GM04503 (cell line): ENCODE data around the gene CBY2.
"Not testable (repeated sequence)": the region's sequence is repeated elsewhere in the genome, so short reads cannot be mapped to it uniquely, and the experiment has no call there.

Experiments used
- DNase-seq: peaks from one replicate; pipeline ENCODE4 v3.0.0-alpha.2; 2012; ENCODE audit warnings: low read depth

The CBY2 gene, protein sequence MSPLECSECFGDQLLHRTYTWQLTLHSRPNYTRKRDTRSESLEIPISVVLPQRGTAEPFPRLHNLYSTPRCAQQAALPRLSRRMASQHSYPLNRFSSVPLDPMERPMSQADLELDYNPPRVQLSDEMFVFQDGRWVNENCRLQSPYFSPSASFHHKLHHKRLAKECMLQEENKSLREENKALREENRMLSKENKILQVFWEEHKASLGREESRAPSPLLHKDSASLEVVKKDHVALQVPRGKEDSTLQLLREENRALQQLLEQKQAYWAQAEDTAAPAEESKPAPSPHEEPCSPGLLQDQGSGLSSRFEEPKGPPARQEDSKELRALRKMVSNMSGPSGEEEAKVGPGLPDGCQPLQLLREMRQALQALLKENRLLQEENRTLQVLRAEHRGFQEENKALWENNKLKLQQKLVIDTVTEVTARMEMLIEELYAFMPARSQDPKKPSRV

GRCh38 chr13:45702088-45702487, at the start of gene CBY2:
Gene CBY2, plus strand, starts transcription at chr13:45702320. Its CDS starts 71 bp downstream, at chr13:45702391.
- DNase-seq, result no peak

- no peak for DNase-seq
Observed at GRCh38 chr13:45654633-45655349, 47.3 kb upstream of the CBY2 start.

DNA sequence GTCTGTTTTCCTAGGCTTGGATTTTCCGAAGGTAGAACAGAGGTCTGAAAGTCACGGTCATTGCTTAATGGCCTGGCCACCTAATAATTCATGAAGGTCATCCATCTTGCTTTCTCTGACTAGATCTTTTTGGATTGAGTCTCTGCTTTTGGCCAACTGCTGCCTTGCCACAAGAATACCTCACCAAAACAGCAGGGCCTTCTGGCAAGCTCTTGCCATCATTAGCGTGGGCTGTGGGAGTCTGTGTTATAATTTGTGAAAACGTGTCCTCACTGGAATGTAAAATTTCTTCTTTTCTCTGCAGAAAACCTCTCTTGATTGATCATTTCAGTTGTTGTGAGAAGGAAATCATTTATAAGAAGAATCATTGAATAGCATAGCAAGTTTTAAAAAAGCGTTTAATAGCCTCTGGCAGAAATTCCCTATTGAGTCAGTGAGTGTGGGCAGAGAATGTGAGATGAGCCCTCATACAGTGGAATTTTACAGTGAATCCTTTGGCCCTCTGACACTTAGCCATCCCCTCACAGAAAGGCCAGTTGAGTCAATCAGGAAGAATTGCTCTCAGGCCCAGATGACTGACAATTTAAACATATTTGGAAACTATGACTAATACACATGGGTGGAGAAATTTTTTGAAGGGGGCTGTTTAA, 43.4 kb upstream of the CBY2 start:
- DNase-seq, result peak; percentile 72

GRCh38 chr13:45659536-45659935, 42.6 kb upstream of the CBY2 start:
- DNase-seq, result no peak

DNA sequence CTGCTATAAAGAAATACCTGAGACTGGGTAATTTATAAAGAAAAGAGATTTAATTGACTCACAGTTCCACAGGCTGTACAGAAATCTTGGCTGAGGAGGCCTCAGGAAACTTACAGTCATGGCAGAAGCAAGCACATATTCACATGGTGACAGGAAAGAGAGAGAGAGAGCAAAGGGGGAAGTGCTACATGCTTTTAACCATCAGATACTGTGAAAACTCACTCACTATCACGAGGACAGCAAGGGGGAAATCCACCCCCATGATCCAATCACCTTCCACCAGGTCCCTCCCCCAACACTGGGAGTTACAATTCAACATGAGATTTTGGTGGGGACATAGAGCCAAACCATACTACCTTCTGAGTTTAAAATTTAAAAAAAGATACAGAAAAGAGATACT, 41.7 kb upstream of the CBY2 start:
- DNase-seq, result not testable (repeated sequence)

DNA sequence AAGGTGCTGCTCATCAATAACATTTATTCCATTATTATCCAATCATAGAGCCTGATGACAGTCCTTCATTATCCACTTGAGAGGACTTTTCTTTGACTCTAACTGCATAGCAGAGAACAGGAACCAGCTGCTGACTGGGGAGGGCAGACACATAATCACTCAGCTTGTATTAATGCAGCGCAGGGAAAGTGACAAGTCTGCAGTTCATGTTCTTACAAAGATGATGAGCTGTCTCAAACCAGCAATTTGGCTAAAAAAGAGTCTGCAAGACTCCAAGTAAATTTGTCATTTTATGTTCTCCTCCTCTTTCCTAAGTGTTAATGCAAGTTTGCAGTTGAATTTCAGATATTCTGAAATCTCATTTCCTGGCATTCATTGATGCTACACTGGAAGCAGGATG, 40.0 kb upstream of the CBY2 start:
- DNase-seq, result no peak

DNA sequence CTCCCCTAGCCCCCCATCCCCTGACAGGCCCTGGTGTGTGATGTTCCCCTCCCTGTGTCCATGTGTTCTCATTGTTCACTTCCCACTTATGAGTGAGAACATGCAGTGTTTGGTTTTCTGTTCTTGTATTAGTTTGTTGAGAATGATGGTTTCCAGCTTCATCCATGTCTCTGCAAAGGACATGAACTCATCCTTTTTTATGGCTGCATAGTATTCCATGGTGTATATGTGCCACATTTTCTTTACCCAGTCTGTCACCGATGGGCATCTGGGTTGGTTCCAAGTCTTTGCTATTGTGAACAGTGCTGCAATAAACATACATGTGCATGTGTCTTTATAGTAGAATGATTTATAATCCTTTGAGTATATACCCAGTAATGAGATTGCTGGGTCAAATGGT, 39.2 kb upstream of the CBY2 start:
- not testable (repeated sequence) for DNase-seq

GRCh38 chr13:45669626-45670025, 32.5 kb upstream of the CBY2 start:
- DNase-seq, result not testable (repeated sequence)

- DNase-seq, result no peak
Observed at GRCh38 chr13:45670189-45670885, 31.8 kb upstream of the CBY2 start.

DNA sequence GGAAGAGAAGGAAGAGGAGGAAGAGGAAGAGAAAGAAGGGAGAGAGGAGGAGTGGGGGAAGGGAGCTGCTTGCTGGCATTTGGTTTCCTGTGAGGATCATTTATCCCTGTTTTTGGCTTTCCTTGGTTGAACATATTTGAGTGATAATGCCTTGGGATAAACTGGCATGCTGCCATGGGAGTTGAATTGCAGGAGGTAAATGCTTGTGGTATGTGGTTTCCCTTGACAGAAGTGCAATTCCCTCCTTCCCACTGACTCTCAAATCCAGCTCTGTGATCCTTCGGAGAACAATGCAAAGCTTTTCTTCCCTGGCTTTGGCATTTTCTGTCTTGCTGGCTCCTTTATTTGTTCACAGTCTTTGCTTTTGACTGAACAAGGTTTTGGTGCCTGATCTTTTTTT, 27.2 kb upstream of the CBY2 start:
- peak; percentile 42 for DNase-seq

DNA sequence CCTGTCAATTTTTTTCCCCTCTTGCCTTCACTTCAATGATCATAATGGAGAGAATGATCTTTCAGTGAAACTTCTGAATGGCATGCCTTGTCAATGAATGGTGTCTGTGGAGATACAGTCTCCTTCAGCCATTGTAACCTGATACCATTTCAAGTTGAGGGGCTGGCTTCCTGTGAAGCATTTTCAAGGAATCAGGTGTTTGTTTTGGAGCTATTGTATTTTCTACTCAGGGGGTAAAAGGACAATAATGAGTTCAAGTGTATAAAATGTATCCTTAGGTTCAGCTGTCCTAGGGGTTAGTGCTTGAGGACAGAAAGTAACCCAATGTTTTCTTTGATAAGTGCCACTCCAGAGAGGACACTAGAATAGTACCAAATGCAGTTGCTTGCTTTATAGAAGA, 23.8 kb upstream of the CBY2 start:
- DNase-seq, result no peak

GRCh38 chr13:45681113-45681512, 21.0 kb upstream of the CBY2 start:
- peak; percentile 73 for DNase-seq

DNA sequence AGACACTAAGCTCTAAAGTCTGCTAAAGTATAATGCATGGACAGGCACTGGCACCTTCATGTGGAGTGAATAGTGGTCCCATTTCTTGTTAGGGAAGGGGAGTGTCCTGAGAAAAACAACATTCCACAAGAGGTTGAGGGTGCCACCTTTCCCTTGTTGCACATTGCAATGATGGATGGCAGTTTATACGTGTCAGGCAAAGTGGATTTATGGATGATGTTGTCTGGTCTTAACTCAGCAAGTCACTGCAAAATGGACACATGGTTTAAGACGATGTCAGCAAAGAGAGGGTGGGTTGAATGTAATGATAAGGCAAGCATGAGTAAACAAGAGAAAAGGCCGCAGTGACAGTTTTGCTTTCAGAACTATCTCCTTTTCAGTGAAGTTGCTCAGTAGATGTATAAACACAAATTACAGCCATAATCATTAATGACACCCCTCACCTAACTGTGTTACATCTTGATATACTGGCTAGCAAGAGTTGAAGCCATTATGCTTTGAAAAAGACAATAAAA, 19.6 kb upstream of the CBY2 start:
- DNase-seq, result no peak

DNA sequence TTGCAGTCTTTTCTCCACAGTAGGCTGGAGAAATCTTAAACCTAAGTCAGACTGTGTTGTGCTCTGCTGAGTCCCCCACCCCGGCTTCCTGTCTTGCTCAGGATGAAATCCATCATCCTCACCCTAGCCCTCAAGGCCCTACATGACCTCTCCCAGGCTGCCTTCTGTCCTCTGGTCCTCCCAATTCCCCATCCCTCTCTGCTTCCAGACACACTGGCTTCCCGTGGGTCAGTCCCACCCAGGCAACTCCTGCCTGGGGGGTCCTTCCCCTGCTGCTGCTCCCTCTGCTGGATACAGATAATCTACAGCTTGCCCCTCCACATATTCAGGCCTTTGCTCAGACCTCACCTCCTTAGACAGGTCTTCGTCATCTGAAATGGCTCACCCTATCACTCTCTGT, 18.4 kb upstream of the CBY2 start:
- no peak for DNase-seq

DNA sequence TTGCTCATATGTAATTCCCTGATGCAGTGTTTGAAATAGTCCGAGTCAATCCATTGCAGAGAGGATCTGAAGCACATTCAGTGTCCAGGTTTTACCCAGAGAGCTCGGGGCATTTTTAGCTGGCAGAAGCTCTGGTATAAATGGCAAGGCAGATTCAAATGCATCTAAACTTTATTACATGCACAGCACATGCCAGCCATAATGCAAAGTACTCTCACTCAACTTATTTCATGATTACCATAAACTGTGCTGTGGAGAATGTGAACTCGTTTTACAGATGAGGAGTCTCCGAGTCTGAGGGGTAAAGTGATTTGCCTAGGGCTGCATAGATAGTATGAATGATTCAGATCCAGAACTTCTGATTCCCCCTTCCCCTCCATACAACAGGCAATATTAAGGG, 13.5 kb upstream of the CBY2 start:
- DNase-seq, result no peak

DNA sequence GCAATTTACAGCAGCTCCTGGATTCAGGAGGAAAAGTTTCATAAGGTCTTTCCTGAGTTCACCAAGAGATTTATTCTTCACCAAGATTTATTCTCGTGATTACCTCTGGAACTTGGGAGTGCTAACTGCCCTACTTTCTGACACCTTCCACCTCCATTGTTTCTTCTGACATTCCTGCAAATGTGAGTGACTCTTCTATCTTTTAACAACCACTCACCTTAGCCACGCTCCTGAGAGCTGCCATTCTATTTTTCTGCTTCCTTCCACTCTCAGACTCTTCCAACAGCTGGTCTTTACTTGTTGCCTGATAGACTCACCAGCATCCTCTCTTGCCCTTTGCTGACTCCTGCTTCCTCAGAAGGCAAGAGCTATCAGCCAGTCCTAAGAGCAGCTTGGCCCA, 11.5 kb upstream of the CBY2 start:
- no peak for DNase-seq

GRCh38 chr13:45691251-45691650, 10.9 kb upstream of the CBY2 start:
- DNase-seq, result no peak

- no peak for DNase-seq
Observed at GRCh38 chr13:45691667-45692066, 10.5 kb upstream of the CBY2 start.

DNA sequence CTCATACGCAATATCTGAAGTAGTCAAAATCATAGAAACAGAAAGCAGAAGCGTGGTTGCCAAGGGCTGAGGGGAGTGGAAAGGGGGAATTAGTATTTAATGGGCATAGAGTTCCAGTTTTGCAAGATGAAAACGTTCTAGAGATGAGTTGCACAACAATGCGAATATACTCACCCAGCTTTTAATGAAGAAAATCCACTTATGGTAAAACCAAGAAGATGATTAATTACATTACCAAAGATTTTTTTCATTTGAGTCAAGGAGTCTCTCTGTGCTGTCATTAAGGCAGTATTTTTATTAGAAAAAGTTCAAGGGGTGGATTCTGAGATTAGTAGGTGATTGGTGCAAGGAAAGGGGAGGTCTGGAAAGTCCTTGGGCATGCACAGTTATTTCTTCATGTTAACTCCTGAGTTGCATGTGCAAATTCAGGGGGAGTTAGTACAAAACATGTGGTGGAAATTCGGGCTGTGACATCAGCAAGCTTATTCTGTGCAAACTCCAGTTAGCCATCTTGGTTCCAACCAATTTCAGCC, 6.9 kb upstream of the CBY2 start:
- no peak for DNase-seq

- DNase-seq, result no peak
Observed at GRCh38 chr13:45696610-45697226, 5.4 kb upstream of the CBY2 start.
